GM18858 (cell line): Measurements from ENCODE around the gene CCNY.
"Not testable (repeated sequence)": the region's sequence is repeated elsewhere in the genome, so short reads cannot be mapped to it uniquely, and the experiment has no call there.

Source experiments
- ATAC-seq: cut with Tn5 transposase; IDR thresholded peaks from one replicate; pipeline ENCODE4 v1.9.1; 2021; ENCODE audit not compliant: unreplicated experiment

The CCNY gene

GRCh38 chr10:35353805-35354204, 17.5 kb downstream of the CCNY start:
- peak; percentile 35 for ATAC-seq

DNA sequence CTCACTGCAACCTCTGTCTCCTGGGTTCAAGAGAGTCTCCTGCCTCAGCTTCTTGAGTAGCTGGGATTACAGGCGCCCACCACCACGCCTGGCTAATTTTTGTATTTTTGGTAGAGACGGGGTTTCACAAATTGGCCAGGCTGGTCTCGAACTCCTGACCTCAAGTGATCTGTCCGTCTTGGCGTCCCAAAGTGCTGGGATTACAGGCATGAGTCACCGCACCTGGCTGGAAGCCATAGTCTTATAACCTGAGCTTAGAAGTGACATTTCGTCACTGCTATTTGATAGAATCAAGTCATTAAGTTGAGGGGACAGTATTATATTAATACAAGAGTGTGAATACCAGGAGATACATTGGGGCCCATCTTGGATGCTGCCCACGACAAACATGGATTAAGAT, 17.9 kb downstream of the CCNY start:
- not testable (repeated sequence) for ATAC-seq

DNA sequence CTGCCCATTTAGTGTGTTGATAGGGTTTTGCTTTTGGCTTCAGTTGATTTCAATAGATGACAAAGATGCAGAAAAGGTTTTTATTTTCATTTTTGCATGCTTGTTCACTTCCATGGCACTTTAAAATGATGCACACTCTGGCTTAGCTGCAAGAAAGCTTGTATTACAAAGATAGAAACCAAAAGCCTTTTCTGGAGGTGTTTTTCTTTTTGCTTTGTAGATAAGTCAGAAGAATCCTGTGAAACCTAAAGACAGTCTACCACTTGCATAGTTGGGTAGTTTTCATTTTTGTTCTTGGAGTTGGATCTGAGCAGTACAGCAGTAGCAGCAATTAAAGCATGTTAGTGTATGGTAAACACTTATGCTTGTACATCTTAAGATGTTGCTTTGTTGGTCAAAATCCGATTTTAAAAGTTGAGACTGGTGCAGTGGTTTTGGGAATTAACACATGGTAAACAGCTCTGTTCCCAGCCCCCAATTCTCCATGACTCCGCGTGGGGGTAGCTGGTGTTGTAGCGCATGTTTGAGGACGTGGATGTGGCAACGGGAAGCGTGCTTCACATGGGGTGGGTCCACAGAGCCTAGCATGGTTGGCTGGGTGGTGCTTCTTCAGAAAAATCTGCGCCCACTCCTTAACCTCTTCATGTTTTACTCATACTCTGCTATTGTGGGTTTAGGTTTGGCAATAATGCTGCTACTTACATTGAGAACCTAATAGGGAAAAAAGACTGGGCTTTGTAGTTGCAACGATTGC, 19.8 kb downstream of the CCNY start:
- ATAC-seq = peak; percentile 80

- ATAC-seq = no peak
These were observed 20.4 kb downstream of the CCNY start for GRCh38 chr10:35356725-35357092.

- ATAC-seq = no peak
These were observed 22.7 kb downstream of the CCNY start for GRCh38 chr10:35359056-35359455.

DNA sequence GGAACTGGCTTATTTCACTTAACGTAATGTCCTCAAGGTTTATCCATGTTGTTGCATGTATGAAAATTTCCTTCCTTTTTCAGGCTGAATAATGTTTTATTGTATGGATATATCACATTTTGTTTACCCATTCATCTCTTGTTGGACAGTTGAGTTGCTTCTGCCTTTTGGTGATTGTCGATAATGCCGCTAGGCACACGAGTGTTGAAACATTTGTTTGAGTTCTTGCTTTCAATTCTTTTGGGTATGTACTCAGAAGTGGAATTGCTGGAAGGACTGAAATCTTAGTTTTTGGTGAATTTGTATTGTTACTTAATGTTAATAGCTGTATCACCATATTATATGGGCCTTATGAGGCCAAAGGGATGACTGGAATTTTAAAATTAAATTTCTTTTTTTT, 23.6 kb downstream of the CCNY start:
- no peak for ATAC-seq

GRCh38 chr10:35362701-35363350, 26.5 kb downstream of the CCNY start:
- ATAC-seq = no peak

DNA sequence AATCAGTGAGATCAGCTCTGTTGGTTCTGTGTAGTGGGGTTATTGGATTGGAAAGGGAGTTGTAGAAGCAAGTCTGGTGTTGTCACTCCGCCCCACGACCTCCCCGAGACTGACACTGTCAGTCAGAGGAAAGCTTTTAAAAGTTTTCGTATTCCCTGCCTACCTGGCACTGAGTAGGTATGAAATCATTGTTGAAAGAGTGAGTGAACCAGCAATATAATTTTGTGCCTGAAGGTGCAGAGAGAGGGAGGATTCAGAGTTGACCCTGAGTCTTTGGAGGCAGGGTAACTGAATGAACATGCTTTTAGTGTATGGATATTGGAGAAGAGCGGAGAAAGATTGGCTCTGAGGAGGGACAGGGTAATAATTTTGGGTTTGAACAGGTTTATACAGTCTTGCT, 27.3 kb downstream of the CCNY start:
- ATAC-seq = no peak

DNA sequence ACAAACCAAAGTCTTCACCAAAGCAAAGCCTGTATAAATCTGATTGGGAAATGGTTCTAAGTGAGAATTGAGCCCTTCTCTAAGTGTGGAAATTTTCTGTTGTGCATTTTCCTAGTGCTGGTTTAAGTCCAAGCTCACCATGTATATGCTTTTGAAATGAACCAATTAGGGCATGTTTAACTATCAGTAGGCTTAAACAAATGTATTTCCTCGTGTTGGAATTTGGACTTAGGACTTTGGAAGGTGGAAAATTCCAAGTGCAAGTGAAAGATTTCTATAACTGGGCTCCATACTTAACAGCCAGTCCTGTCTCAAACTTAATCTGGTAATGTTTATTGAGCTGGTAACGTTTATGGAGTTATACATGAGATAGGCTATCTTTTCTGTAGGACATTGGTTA, 28.5 kb downstream of the CCNY start:
- ATAC-seq = no peak

DNA sequence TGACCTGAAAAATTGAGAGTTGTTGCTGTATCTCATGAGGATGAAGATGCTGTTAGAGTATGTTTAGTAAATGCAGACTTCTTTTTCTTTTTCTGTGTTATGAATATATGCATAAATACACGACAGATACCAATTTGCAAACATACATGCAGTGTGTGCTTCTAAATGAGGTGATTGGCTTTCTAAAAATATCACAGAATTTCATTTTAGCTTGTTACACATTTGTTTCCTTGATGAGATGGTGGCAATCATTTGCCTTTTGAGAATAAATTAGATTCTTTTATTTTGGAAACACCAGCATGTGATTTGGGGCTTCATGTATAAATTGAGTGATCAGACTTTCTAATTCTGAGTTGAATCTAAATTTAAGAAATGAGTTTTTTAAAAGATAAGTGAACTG, 29.7 kb downstream of the CCNY start:
- ATAC-seq = no peak

- no peak for ATAC-seq
These were observed 31.0 kb downstream of the CCNY start for GRCh38 chr10:35367107-35367859.

GRCh38 chr10:35367982-35368381, 31.7 kb downstream of the CCNY start:
- no peak for ATAC-seq

GRCh38 chr10:35368485-35369048, 32.3 kb downstream of the CCNY start:
- no peak for ATAC-seq

- ATAC-seq = no peak
These were observed 32.8 kb downstream of the CCNY start for GRCh38 chr10:35369049-35369611.

DNA sequence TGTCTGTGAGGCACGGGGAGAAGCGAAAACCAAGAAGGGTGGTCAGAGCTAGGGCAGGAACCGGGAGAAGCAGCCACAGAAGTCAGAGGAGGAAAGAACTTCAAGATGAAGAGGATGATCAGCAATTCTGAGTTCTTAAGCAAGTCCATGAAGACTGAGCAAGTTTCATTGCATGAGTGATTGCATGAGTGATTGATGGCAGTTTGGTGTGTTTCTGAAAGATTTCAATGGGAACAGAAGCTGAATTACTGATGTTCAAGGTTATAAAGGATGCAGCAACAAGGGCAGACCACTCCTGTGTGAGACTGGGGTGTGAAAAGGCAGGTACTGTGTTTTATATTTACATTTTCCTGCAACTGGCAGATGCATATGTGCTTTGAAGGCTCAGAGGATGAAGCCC, 35.4 kb downstream of the CCNY start:
- no peak for ATAC-seq

GRCh38 chr10:35372329-35372728, 36.0 kb downstream of the CCNY start:
- ATAC-seq = no peak

DNA sequence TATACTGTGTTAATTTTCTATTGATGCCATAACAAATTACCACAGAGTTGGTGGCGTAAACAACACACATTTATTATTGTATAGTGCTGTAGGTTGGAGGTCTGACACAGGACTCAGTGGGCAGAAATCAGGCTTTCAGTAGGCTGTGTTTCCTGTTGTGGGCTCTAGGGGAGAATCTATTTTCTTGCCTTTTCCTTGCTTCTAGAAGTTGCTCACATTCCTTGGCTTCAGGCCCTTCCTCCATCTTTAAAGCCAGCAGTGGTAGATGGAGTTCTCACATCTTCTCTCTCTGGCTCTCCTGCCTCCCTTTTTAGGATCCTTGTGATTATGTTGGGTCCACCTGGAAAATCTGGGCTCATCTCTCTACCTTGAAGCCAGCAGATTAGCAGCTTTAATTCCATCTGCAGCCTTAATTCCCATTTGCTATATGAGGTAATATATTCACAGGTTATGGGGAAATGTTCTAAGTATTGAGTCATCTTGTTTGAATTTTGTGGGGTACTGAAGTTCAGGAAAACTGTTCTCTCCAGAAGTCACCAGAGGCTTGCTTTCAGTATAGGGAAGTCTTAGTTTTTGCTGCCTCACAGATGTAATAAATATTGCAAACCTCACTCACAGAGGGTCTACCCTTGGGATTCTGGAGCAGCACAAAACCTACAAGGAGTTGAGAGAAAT, 38.9 kb downstream of the CCNY start:
- ATAC-seq = no peak

- no peak for ATAC-seq
These were observed 40.9 kb downstream of the CCNY start for GRCh38 chr10:35377050-35377728.

DNA sequence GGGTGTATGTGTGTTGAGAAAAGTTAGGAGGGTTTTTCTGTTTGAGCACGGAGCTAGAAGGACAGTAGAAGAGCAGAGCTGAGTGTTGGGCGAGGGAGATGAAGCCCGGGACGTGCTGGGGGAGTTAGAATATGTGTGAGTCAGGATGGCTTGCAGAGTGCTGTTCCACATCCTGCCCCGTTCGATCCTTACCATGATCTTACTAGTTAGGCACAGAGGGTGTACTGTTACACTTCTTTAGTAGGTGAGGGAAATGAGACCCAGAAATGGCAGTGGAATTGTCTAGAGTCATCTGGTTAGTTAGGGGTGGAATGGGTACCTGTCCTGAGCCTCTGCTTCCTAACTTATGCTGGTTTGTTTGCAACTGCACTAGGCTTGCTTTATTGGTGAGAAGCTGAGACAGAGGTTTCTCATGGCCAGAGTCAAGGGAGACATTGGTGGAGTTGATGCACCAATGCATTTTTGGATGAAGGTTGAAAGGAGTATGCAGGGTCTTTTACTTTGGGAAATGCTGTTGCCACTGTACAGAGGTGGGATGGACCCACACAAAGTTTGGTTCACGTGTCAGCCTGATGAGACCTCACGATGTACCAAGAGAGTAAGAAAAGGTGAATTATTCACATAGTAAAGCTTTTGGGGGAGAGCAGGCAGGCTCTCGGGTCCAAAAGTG, 42.4 kb downstream of the CCNY start:
- ATAC-seq = no peak
